Endometrium (tissue), 2 donors: ENCODE measurements around the gene PGM2.

Experiments
- FAIRE-seq: peaks from 2 replicates; lab custom pipeline; 2012; peaks lifted over from hg19 to GRCh38; lab: Jason Lieb, UNC
- donor health status: control.
- donor health status: control.

The PGM2 gene

GRCh38 chr4:37865450-37865849 lies 39.0 kb downstream of the PGM2 start:
- no peak for FAIRE-seq

- FAIRE-seq = no peak
Measured at GRCh38 chr4:37867102-37867501, 40.6 kb downstream of the PGM2 start.

GRCh38 chr4:37868238-37868637 lies 41.8 kb downstream of the PGM2 start:
- no peak for FAIRE-seq

- FAIRE-seq = no peak
Measured at GRCh38 chr4:37872310-37872988, 46.0 kb downstream of the PGM2 start.

- no peak for FAIRE-seq
Measured at GRCh38 chr4:37873386-37873785, 46.9 kb downstream of the PGM2 start.

- no peak for FAIRE-seq
Measured at GRCh38 chr4:37876156-37876555, 49.7 kb downstream of the PGM2 start.

- no peak for FAIRE-seq
Measured at GRCh38 chr4:37879365-37879764, 52.9 kb downstream of the PGM2 start.

GRCh38 chr4:37881811-37882210 lies 55.3 kb downstream of the PGM2 start:
- FAIRE-seq = no peak

GRCh38 chr4:37882665-37883296 lies 56.3 kb downstream of the PGM2 start:
- FAIRE-seq = no peak

- no peak for FAIRE-seq
Measured at GRCh38 chr4:37884855-37885487, 58.5 kb downstream of the PGM2 start.

GRCh38 chr4:37885496-37885895 lies 59.0 kb downstream of the PGM2 start:
- FAIRE-seq = no peak

GRCh38 chr4:37889849-37890800 lies 63.6 kb downstream of the PGM2 start:
- FAIRE-seq = no peak

GRCh38 chr4:37890801-37891259 lies 64.3 kb downstream of the PGM2 start, which contains the start of gene TBC1D1:
Gene TBC1D1, plus strand, starts transcription at chr4:37891084. Its CDS starts 11,012 bp downstream, at chr4:37902096.
- FAIRE-seq = no peak

GRCh38 chr4:37891260-37892159 lies 65.0 kb downstream of the PGM2 start:
- no peak for FAIRE-seq

- no peak for FAIRE-seq
Measured at GRCh38 chr4:37892641-37893040, 66.2 kb downstream of the PGM2 start.

GRCh38 chr4:37893164-37893563 lies 66.7 kb downstream of the PGM2 start:
- FAIRE-seq = no peak

- no peak for FAIRE-seq
Measured at GRCh38 chr4:37895271-37895670, 68.8 kb downstream of the PGM2 start.

GRCh38 chr4:37896206-37896860 lies 69.8 kb downstream of the PGM2 start:
- FAIRE-seq = no peak

- FAIRE-seq = no peak
Measured at GRCh38 chr4:37902212-37902611, 75.7 kb downstream of the PGM2 start.
